DND-41 (cell line): ENCODE data around the gene PRKCD.

Experiments used
- ATAC-seq: fragments of 200-7000 bp; cut with Tn5 transposase; 3 replicates; pipeline ENCODE4 v1.9.1; 2021; ENCODE audit warnings: low read depth; ENCODE audit not compliant: insufficient read depth
- DNase-seq: peaks from one replicate; pipeline ENCODE4 v3.0.0-alpha.2; 2020
- H2AFZ ChIP-seq: 2 replicates; pipeline ENCODE4 v1.6.0; 2012; ENCODE audit warnings: low read depth, low read length
- H3K27ac ChIP-seq: 2 replicates; pipeline ENCODE4 v1.5.1; 2012; ENCODE audit warnings: low read length, inconsistent platforms
- H3K27me3 ChIP-seq: fragments of 200-600 bp; sonication (generic); 2 replicates; pipeline ENCODE4 v1.6.0; 2012; ENCODE audit warnings: low read length, mild to moderate bottlenecking, inconsistent platforms; ENCODE audit not compliant: insufficient read depth, poor library complexity
- H3K36me3 ChIP-seq: 2 replicates; pipeline ENCODE4 v1.5.1; 2012; ENCODE audit warnings: low read length, inconsistent platforms; ENCODE audit not compliant: insufficient read depth
- H3K4me1 ChIP-seq: 2 replicates; pipeline ENCODE4 v1.5.1; 2012; ENCODE audit warnings: mild to moderate bottlenecking, low read length; ENCODE audit not compliant: insufficient read depth
- H3K4me2 ChIP-seq: 2 replicates; pipeline ENCODE4 v1.6.0; 2012; ENCODE audit warnings: mild to moderate bottlenecking, moderate library complexity, low read length, inconsistent platforms; ENCODE audit not compliant: insufficient read depth
- H3K4me3 ChIP-seq, 2 experiments: fragments of 200-600 bp in 1 of 2; shearing (Covaris generic) in 1 of 2; 2 replicates each; pipeline ENCODE4 v1.5.1; 2012 to 2016; ENCODE audit warnings: inconsistent platforms in 2 of 2, low read length in 2 of 2, mild to moderate bottlenecking in 2 of 2, low read depth in 1 of 2, moderate library complexity in 1 of 2
- H3K79me2 ChIP-seq: 2 replicates; pipeline ENCODE4 v1.6.0; 2012; ENCODE audit warnings: low read length, inconsistent platforms; ENCODE audit not compliant: insufficient read depth
- H3K9ac ChIP-seq: 2 replicates; pipeline ENCODE4 v1.6.0; 2012; ENCODE audit warnings: low read depth, mild to moderate bottlenecking, inconsistent platforms, low read length, moderate library complexity
- H3K9me3 ChIP-seq: 2 replicates; pipeline ENCODE4 v1.5.1; 2012; ENCODE audit warnings: low read length, moderate library complexity, mild to moderate bottlenecking, inconsistent platforms; ENCODE audit not compliant: insufficient read depth, severe bottlenecking
- H4K20me1 ChIP-seq: 2 replicates; pipeline ENCODE4 v1.6.0; 2012; ENCODE audit warnings: low read length; ENCODE audit not compliant: insufficient read depth
- CTCF ChIP-seq: IDR thresholded peaks from 2 replicates; pipeline ENCODE4 v1.5.1; 2012; ENCODE audit warnings: borderline replicate concordance, low read length, moderate library complexity, mild to moderate bottlenecking; ENCODE audit not compliant: poor library complexity, severe bottlenecking; ENCODE audit errors: extremely low read depth
- EZH2 ChIP-seq: IDR thresholded peaks from 3 replicates; pipeline ENCODE4 v1.6.1; 2012; ENCODE audit warnings: borderline replicate concordance, low read depth, mild to moderate bottlenecking, moderate library complexity, low read length, inconsistent platforms; ENCODE audit not compliant: severe bottlenecking

The PRKCD gene

GRCh38 chr3:53187430-53187829, 26.4 kb downstream of the PRKCD start:
- Histone ChIP-seq H3K4me3 (no peak overlapping the region), H3K9ac (no peak overlapping the region), H3K9me3 (no peaks in the 10 kb centered on the region), H3K27ac (no peak overlapping the region), H3K36me3 (no peaks in the 10 kb centered on the region), H2AFZ (no peak overlapping the region), H3K79me2 (no peaks in the 10 kb centered on the region), H3K4me1 (no peaks in the 10 kb centered on the region), H3K27me3 (no peaks in the 10 kb centered on the region), H3K4me2 (no peak overlapping the region), H4K20me1 (no peaks in the 10 kb centered on the region)
- DNase-seq = no peak
- no peak for ATAC-seq
- TF ChIP-seq CTCF (no peak), EZH2 (no peak)

GRCh38 chr3:53188136-53188685, 27.2 kb downstream of the PRKCD start:
- Histone ChIP-seq H2AFZ (no peak overlapping the region), H3K4me2 (no peak overlapping the region), H3K79me2 (no peaks in the 10 kb centered on the region), H3K4me3 (no peak overlapping the region), H4K20me1 (no peaks in the 10 kb centered on the region), H3K36me3 (no peaks in the 10 kb centered on the region), H3K27ac (no peak overlapping the region), H3K4me1 (no peaks in the 10 kb centered on the region), H3K9me3 (no peaks in the 10 kb centered on the region), H3K27me3 (no peaks in the 10 kb centered on the region), H3K9ac (no peak overlapping the region)
- no peak for DNase-seq
- ATAC-seq = no peak
- TF ChIP-seq EZH2 (no peak), CTCF (no peak)

GRCh38 chr3:53188720-53189119, 27.7 kb downstream of the PRKCD start:
- DNase-seq (no peak), ATAC-seq (no peak)
- no peak overlapping the region for H3K4me2 ChIP-seq
- H3K27me3 ChIP-seq = no peaks in the 10 kb centered on the region
- H3K36me3 ChIP-seq = no peaks in the 10 kb centered on the region
- no peak overlapping the region for H2AFZ ChIP-seq
- H3K9me3 ChIP-seq = no peaks in the 10 kb centered on the region
- H3K4me3 ChIP-seq = no peak overlapping the region
- TF ChIP-seq CTCF (no peak), EZH2 (no peak)
- H3K4me1 ChIP-seq = no peaks in the 10 kb centered on the region
- H3K79me2 ChIP-seq = no peaks in the 10 kb centered on the region
- no peaks in the 10 kb centered on the region for H4K20me1 ChIP-seq
- H3K27ac ChIP-seq = no peak overlapping the region
- H3K9ac ChIP-seq = no peak overlapping the region

GRCh38 chr3:53189276-53189675, 28.3 kb downstream of the PRKCD start:
- Histone ChIP-seq H3K36me3 (no peaks in the 10 kb centered on the region), H3K4me3 (no peak overlapping the region), H2AFZ (no peak overlapping the region), H3K9me3 (no peaks in the 10 kb centered on the region), H3K9ac (no peak overlapping the region), H3K79me2 (no peaks in the 10 kb centered on the region), H3K4me2 (no peak overlapping the region), H3K27ac (no peak overlapping the region), H3K4me1 (no peaks in the 10 kb centered on the region), H3K27me3 (no peaks in the 10 kb centered on the region), H4K20me1 (no peaks in the 10 kb centered on the region)
- ATAC-seq (no peak), DNase-seq (no peak)
- TF ChIP-seq EZH2 (no peak), CTCF (no peak)
